SK-MEL-5 (cell line): ENCODE data around the gene LRP11. TPM values are rescaled to one million over a fixed set of nuclear protein-coding genes. Genes with fewer than 3 reads are reported as not detected.
"Not testable (repeated sequence)": the region's sequence is repeated elsewhere in the genome, so short reads cannot be mapped to it uniquely, and the experiment has no call there.

ENCODE experiments used
- DNase-seq: peaks from one replicate; pipeline ENCODE4 v3.0.0-alpha.2; 2016; ENCODE audit warnings: low read depth, low spot score
- in situ Hi-C: cut with HindIII; loops from 2 replicates; pipeline ENCODE4 v1.10.0; 2016; ENCODE audit warnings: low sequenced_read_pairs, high pct_unique_total_duplicates, low pct_unique_long_range_greater_than_20kb
- total RNA-seq: library from RNA; depleted of rRNA; stranded (reverse); fragments of >200 nt; shearing (Covaris generic); gene quantifications from 2 replicates; pipeline ENCODE4 v1.2.3, GENCODE V29; 2014

The LRP11 gene
- total RNA-seq, 1 experiment from 2014 or later, result 25.5 TPM

GRCh38 chr6:149899926-149900619 lies 35.9 kb upstream of the LRP11 start:
- DNase-seq, result no peak
- in situ Hi-C loops, result no loop called here

- DNase-seq, result no peak
- in situ Hi-C loops, result no loop called here
These were observed 35.3 kb upstream of the LRP11 start for GRCh38 chr6:149899486-149899885.

GRCh38 chr6:149898966-149899365 lies 34.8 kb upstream of the LRP11 start:
- DNase-seq, result no peak
- in situ Hi-C loops, result no loop called here

DNA sequence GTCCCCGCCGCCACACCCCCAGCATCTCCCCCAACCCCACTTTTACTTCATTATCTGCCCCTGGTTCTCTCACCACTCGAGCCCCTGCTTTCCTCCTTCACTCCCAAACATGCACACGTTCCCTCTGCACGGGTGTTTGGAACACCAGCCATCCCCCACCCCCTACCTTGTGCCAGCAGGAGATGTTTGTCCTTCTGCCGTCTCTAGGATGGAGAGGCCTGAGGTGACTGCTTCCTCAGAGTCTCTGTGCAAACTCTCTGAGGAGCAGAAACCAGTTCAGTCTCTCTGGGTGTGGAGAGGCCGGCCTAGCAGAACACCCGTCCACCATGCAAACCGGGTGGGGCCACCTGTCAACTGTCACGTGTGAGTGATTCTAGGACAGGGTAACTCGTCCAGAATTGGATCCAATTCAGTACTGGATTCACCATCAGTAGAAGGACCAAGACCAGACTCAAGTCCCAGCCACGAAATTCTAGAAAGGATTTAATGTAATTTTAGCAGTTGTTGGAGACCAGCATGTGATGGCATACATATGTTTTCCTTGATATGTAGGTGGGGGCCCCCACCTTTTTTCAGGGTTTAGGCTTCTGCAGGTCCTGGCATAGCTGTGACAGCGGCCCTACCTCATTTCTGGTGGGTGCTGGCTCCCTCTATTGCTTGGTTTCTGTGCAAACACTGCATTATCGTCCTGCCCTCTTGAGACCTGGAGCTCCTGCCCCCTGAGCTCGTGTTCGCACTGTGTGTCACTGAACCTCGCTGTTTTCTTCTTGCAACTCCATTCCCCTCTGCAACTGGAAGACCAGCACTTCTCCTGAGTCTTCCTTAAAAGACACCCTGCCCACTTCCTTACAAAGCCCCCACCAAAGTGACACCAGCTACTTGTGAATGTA lies 33.9 kb upstream of the LRP11 start, which contains the start of gene RAET1E:
TSS of gene RAET1E (minus strand) at position 259 of the 890 bp plus-strand sequence. CDS start 7,212 bp downstream, outside the sequence.
- in situ Hi-C loops, result no loop called here
- no peak for DNase-seq

- in situ Hi-C loops, result no loop called here
- DNase-seq, result no peak
These were observed 33.0 kb upstream of the LRP11 start for GRCh38 chr6:149897015-149897697.

GRCh38 chr6:149896491-149896890 lies 32.3 kb upstream of the LRP11 start:
- in situ Hi-C loops, result no loop called here
- DNase-seq, result no peak

DNA sequence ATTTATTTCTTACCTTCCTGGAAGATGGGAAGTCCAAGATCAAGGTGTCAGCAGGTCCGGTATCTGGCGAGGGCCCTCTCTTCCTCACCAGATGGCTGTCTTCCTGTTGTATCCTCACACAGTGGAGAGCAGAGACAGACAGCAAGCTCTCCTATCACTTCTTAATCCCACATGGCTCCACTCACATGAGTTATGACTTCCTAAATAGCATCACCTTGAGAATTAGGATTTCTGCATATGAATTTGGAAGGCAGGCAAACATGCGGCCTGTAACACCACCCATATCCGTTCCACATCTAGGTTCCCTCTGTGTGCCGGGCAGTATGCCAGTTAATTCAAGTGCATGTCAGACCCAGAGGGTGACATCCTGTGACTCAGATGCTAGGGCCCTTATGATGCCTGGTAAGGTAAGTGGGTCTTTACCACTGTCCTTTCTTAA lies 31.7 kb upstream of the LRP11 start:
- DNase-seq, result no peak
- in situ Hi-C loops, result no loop called here

GRCh38 chr6:149895048-149895590 lies 31.0 kb upstream of the LRP11 start:
- DNase-seq, result no peak
- in situ Hi-C loops, result no loop called here

DNA sequence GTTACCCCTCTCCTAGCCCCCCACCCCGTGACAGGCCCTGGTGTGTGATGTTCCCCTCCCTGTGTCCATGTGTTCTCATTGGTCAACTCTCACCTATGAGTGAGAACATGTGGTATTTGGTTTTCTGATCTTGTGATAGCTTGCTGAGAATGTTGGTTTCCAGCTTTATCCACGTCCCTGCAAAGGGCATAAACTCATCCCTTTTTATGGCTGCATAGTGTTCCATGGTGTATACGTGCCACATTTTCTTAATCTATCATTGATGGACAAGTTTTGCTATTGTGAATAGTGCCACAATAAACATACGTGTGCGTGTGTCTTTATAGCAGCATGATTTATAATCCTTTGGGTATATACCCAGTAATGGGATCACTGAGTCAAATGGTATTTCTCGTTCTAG lies 27.7 kb upstream of the LRP11 start:
- in situ Hi-C loops, result not testable (repeated sequence)

GRCh38 chr6:149891259-149891658 lies 27.1 kb upstream of the LRP11 start:
- in situ Hi-C loops, result no loop called here
- no peak for DNase-seq

More for the DNA sequence above, 27.7 kb upstream of the LRP11 start:
- not testable (repeated sequence) for DNase-seq

DNA sequence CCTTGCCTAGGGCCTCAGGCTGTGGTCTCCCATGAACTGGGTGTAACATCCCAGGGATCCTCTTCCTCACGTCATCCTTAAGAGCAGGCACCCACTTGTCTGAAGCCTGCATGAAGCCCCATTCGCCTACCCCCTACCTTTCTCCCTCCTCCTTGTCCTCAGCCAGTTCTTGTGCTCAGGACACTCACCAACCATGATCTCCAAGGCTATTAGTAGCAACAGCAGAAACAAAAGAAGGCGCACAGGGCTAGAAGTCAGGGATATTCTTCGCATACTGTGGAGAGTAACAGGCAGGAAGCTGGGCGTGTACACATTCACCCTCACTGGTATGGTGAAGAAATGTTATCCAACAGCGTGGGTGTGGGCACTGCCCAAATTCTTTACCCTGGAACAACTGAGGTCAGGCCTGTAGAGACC lies 26.5 kb upstream of the LRP11 start:
- no peak for DNase-seq
- in situ Hi-C loops, result no loop called here

DNA sequence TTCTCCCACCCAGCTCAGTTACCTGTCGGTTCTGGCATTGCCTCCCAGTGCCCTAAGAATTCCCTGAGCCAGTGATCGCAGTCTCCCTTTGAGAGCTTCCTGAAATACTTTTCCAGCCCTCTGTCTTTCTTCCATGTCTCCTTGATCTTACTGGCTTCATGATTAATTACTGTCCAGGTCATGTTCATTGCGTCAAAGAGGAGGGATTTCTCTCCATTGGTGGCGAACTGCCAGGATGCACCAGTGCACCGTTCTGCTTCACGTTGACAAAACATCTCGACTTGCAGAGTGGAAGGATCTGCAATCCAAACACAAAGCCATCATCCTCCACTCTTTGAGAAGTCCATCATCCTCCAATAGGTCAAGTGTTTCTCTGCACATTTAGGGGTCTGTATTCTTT lies 25.2 kb upstream of the LRP11 start:
- no peak for DNase-seq
- in situ Hi-C loops, result no loop called here

DNA sequence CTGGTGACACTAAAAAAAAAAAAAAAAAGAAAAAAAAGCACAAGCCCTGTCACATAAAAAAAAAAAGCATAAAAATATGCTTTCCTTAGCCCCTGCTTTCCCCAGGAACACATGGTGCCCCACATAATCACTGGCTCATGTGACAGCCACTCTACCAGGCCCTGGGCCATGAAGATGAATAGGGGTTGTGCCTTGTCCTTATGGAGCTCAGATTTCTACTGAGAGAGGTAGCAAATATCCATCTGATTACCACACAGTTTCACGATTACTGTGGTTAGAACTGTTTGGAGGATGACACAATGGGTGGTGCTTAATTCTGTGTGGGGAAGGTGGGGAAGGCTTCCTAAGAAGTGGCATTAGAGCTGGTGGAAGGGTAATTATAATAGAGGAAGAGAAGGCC lies 24.5 kb upstream of the LRP11 start:
- in situ Hi-C loops, result no loop called here
- no peak for DNase-seq

DNA sequence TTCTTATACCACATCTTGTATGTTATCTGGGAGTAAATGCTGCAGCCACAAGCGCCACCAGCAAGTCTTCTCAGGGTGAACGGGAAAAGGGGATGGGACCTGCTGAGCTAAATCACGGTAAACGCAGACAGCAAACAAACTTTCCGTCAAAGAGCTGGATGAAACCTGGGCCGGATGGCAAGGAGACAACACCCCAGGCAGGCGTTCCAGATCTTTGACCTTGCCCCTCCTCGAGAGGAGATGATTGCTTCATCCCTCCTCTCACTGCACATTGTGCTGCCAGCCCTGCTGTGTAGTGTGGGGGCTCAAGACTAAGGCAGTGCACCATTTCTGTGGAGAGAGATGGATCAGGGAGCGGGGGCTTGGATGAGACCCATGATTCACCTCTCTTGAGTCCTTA lies 23.9 kb upstream of the LRP11 start:
- in situ Hi-C loops, result no loop called here

GRCh38 chr6:149887343-149887742 lies 23.2 kb upstream of the LRP11 start:
- in situ Hi-C loops, result no loop called here
- DNase-seq, result no peak

More for the DNA sequence above, 23.9 kb upstream of the LRP11 start:
- no peak for DNase-seq

DNA sequence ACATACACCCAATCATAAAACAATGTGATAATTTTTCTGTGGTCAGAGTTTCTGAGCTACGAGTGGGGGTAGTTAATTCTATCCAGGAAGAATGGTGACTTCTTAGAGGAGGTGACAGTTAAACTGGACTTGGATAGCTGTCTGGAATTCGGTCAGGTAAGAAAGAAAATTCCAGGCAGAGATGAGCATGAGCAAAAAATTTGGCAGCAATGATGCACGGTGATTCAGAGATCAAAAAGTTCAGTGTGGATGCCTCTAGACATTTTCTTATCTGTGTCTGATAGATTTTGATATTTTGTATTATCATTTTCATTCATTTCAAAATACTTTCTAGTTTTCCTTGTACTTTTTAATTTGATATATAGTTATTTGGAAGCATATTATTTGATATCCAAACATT lies 21.7 kb upstream of the LRP11 start:
- DNase-seq, result no peak
- in situ Hi-C loops, result no loop called here

DNA sequence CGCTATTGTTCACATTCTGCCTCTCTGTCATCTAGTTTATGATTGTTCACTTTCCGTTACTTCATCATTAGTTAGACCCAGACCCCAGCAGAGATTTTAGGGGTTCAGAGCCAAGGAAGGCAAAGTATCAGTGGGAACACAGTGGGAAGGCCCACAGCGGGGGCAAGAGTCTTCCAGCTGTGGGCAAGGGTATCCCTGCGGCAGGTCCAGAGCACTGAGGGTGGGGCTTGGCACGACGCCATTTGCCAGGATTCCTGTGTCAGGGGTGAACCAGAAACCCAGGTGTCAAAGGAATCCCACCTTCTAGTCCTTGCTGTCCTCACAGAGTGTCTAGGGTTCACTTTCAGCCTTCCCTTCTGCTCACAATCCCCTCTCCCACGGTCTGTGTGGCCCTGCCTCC lies 20.5 kb upstream of the LRP11 start:
- in situ Hi-C loops, result no loop called here
- no peak for DNase-seq

DNA sequence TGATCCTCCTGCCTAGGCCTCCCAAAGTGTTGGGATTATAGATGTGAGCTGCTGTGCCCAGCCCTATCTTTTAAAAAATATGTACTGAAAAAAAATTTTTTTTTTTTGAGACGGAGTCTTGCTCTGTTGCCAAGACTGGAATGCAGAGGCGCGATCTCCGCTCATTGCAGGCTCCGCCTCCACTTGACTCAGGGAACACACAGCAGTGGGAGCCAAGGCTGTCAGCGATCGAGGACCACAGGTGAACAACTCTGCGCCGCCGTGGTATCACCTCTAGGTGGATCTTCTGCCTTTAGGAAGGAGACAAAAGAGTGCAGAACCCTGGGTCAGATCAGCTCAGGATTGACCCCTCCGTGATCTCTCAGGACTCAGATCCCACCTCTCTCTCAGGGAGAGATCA lies 20.1 kb upstream of the LRP11 start:
- DNase-seq, result no peak

More for the DNA sequence above, 20.1 kb upstream of the LRP11 start:
- in situ Hi-C loops, result no loop called here
